Esophagus squamous epithelium (tissue), 5 donors: Measurements from ENCODE around the gene DDX51. TPM values are rescaled to one million over a fixed set of nuclear protein-coding genes. Genes with fewer than 3 reads are reported as not detected.

ENCODE experiments used
- DNase-seq: peaks from one replicate; lab custom pipeline; 2025; lab: John Stamatoyannopoulos, UW
- H3K27ac ChIP-seq, 4 donors: fragments of 200-600 bp; sonication (generic); one replicate each; pipeline ENCODE4 v1.5.1; 2016 to 2019; ENCODE audit warnings: mild to moderate bottlenecking in 1 of 4
- H3K27me3 ChIP-seq, 4 donors: fragments of 200-600 bp; sonication (generic); 1 replicate in 3 of 4; 2 replicates in 1 of 4; pipeline versions ENCODE4 v1.5.1 to v1.6.0; 2017 to 2021; ENCODE audit warnings: antibody characterized with exemption in 1 of 4
- H3K36me3 ChIP-seq, 3 donors: fragments of 200-600 bp; sonication (generic); one replicate each; pipeline ENCODE4 v1.5.1; 2016 to 2019
- H3K4me1 ChIP-seq, 3 donors: fragments of 200-600 bp; sonication (generic); one replicate each; pipeline ENCODE4 v1.5.1; 2017 to 2019
- H3K4me3 ChIP-seq, 4 donors: fragments of 200-600 bp; sonication (generic); 1 replicate in 3 of 4; 2 replicates in 1 of 4; pipeline ENCODE4 v1.5.1; 2016 to 2019; ENCODE audit warnings: mild to moderate bottlenecking in 2 of 4, moderate library complexity in 1 of 4
- H3K9me3 ChIP-seq, 3 donors: fragments of 200-600 bp; sonication (generic); one replicate each; pipeline ENCODE4 v1.5.1; 2016 to 2019
- POLR2A ChIP-seq, 4 donors: fragments of 450-650 bp; IDR thresholded peaks; one replicate each; pipeline ENCODE4 v1.6.1; 2017; ENCODE audit warnings: antibody characterized with exemption in 4 of 4, mild to moderate bottlenecking in 4 of 4, moderate library complexity in 3 of 4
- WGBS, 2 donors: methylation state at CpG; one replicate each; pipeline ENCODE4 v1.1.5; 2018; 5-methylcytosine and 5-hydroxymethylcytosine counted together
- intact Hi-C: fragments of 100-400 bp; cut with DNase I; formaldehyde crosslinking; loops from one replicate; pipeline ENCODE4 v1.15.0; 2022
- small RNA-seq, 4 donors: library from RNA; depleted of rRNA; stranded (forward); fragments of <200 nt; gene quantifications; one replicate each; pipeline ENCODE3, GENCODE V24; 2016
- total RNA-seq, 4 donors: library from RNA; depleted of rRNA; stranded (reverse); fragments of >200 nt; gene quantifications; one replicate each; pipeline ENCODE4 v1.1.0, GENCODE V29; 2016
- TF ChIP-seq, protein P1 (sequence below), 6 experiments: fragments of 450-650 bp in 4 of 6; fragments of 200-600 bp in 2 of 6; sonication (generic) in 2 of 6; IDR thresholded peaks; one replicate each; pipeline ENCODE4 v1.5.1; 2016 to 2019; ENCODE audit warnings: antibody characterized with exemption in 6 of 6, mild to moderate bottlenecking in 4 of 6, moderate library complexity in 4 of 6
- donor health status: DM: yes; HTN: yes; CAD: no.

DDX51 gene
- total RNA-seq, 4 donors from 2014 or later: 8.9 to 15.3 (median 11.0) TPM

DNA sequence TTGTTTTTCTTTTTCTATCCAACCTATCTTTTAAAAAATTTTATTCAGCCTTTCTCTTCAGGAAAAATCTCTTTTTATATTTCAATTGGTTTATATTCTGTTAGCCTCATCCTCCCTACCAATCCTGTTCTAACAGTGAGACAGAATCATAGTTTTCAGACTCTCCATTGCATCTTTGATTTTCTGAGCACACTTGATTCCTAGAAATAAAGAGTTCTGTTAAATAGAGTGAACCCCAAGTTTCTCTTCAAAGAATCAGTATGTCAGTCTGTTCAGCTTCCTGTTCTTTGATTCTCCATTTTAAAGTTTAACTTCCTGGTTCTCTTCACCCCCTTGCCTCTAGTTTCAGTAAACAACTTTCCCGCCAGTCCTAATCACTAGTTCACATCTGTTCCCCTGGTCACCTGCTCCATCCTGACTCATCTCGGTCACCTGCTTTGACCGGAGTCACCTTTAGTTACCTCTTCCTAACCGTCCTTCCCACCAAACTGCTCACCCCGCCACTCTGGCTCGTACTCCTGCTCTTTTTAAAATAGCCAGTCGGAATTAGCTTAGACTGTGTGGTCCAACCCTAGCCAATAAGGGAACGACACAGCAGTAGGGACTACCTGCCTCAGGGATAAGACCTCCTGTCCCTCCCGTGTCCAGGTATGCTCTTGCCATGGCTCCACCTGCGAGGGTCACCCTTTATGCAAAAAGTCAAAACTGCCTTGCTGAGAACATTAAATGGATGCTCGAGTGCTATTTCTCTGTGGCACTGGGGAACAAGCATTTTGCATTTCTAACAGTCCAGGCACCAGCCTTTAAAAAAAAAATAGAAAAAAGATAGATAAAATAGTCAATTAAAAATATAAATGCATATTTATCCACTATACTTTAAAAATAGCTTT is 48.4 kb downstream of the DDX51 start:
- no peak for TF ChIP-seq POLR2A (IDR thresholded peaks at IDR 0.05)
- TF ChIP-seq, protein P1, sequence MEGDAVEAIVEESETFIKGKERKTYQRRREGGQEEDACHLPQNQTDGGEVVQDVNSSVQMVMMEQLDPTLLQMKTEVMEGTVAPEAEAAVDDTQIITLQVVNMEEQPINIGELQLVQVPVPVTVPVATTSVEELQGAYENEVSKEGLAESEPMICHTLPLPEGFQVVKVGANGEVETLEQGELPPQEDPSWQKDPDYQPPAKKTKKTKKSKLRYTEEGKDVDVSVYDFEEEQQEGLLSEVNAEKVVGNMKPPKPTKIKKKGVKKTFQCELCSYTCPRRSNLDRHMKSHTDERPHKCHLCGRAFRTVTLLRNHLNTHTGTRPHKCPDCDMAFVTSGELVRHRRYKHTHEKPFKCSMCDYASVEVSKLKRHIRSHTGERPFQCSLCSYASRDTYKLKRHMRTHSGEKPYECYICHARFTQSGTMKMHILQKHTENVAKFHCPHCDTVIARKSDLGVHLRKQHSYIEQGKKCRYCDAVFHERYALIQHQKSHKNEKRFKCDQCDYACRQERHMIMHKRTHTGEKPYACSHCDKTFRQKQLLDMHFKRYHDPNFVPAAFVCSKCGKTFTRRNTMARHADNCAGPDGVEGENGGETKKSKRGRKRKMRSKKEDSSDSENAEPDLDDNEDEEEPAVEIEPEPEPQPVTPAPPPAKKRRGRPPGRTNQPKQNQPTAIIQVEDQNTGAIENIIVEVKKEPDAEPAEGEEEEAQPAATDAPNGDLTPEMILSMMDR (IDR thresholded peaks at IDR 0.05): no peak
- intact Hi-C loops: no loop called here

DNA sequence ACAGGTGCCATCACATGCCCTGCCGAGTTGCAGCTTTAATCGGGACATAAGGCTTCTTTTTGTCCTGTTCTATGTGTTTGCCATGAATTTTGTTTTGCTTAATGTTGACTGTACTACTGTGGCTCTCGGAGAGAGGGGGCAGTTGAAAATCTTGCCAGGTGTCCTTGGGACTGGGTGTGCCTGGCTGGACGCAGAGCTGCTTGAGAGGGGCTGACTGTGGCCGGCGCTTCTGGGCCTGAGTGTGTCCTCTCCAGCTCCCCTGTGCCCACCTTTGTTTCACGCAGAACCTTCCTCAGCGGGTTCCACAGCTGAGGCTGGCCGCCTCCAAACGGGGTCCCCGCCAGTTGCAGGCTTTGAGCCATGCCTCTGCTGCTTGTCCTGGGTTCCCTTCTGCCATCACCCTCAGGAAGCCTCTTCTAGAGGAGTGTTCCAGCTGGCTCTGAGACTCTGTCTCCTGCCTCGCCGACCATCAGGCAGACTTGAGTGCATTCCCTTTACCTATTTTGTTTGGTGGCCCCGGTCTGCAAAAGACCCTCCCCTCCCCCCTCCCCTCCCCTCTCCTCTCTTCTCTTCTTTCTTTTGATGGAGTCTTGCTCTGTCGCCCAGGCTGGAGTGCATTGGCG is 49.7 kb downstream of the DDX51 start:
- Histone ChIP-seq H3K9me3 (no peaks in the 10 kb centered on the region), H3K27me3 (no peaks in the 10 kb centered on the region), H3K4me1 (no peaks in the 10 kb centered on the region), H3K4me3 (no peak overlapping the region), H3K36me3 (peaks cover 0 to 46% (median 8%) of the 10 kb centered on the region in 3 donors), H3K27ac (no peak overlapping the region)
- TF ChIP-seq POLR2A (IDR thresholded peaks at IDR 0.05): no peak
- TF ChIP-seq, protein P1 (IDR thresholded peaks at IDR 0.05): no peak
- DNase-seq: no peak
- intact Hi-C loops: no loop called here
- 89 to 92% methylated on average over 9 to 10 of the region's 16 CpGs for WGBS, 2 donors

More for the DNA sequence above, 48.4 kb downstream of the DDX51 start:
- H3K27ac ChIP-seq: no peak overlapping the region
- no peaks in the 10 kb centered on the region for H3K4me1 ChIP-seq
- no peaks in the 10 kb centered on the region for H3K27me3 ChIP-seq
- peaks cover 0 to 57% (median 10%) of the 10 kb centered on the region in 3 donors for H3K36me3 ChIP-seq
- H3K9me3 ChIP-seq: no peaks in the 10 kb centered on the region
- no peak overlapping the region for H3K4me3 ChIP-seq
- no peak for DNase-seq
- 87 to 93% methylated on average over 11 of the region's 11 CpGs for WGBS, 2 donors

DNA sequence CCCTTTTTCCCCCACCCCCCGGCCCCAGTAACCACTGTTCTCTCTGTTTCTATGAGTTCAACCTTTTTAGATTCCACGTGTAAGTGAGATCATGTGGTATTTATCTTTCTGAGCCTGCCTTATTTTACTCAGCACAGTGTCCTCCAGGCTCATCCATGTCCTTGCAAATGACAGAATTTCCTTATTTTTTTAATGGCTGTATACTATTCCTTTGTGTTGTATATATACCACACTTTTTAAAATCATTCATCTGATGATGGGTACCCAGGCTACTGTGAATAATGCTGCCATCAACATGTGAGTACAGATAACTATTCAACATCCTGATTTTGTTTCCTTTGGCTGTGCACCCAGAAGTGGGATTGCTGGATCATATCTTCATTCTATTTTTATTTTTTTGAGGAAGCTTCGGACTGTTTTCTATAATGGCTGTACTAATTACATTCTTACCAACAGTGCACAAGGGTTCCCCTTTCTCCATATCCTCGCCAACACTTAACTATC is 54.7 kb downstream of the DDX51 start:
- no peak for TF ChIP-seq POLR2A (IDR thresholded peaks at IDR 0.05)
- TF ChIP-seq, protein P1 (IDR thresholded peaks at IDR 0.05): no peak
- intact Hi-C loops: no loop called here
- no peaks in the 10 kb centered on the region for H3K9me3 ChIP-seq
- peaks cover 0 to 26% (median 8%) of the 10 kb centered on the region in 3 donors for H3K36me3 ChIP-seq
- H3K4me3 ChIP-seq: no peak overlapping the region
- H3K27ac ChIP-seq: no peak overlapping the region
- H3K4me1 ChIP-seq: peaks cover 0 to 20% (median 9%) of the 10 kb centered on the region in 3 donors
- H3K27me3 ChIP-seq: no peaks in the 10 kb centered on the region
- 89 to 93% methylated on average over 4 of the region's 4 CpGs for WGBS, 2 donors
- no peak for DNase-seq

Small RNAs within 50 kb of the gene (small RNA-seq; reads per million reads assigned to genes)
- 0 reads per million in 4 donors for gene AC138466.3

Other genes with a start within 250 kb of the DDX51 start
- gene ULK1, start 249.7 kb downstream of the DDX51 start, total RNA-seq: 10 to 100 TPM in 3 of 4 donors, 1 to 10 TPM in 1; 9.1 to 55.0 (median 19.5) TPM
- 10 to 100 TPM in 3 of 4 donors, 1 to 10 TPM in 1; 8.1 to 24.2 (median 19.8) TPM for gene PUS1, start 215.0 kb downstream of the DDX51 start, total RNA-seq
- 10 to 100 TPM; 10.1 to 23.0 (median 20.9) TPM for gene EP400, start 194.4 kb downstream of the DDX51 start, total RNA-seq
- 10 to 100 TPM in 3 of 4 donors, 1 to 10 TPM in 1; 9.6 to 12.1 (median 11.1) TPM for gene NOC4L, start 138 bp upstream of the DDX51 start, total RNA-seq
- gene GALNT9, start 185.3 kb upstream of the DDX51 start, total RNA-seq: not detected